Tibial artery (tissue), 4 donors: ENCODE results near the gene SORCS3.

Experiments used
- DNase-seq, 2 donors: peaks; one replicate each; pipeline ENCODE4 v3.0.0-alpha.2; 2019
- H3K27ac ChIP-seq, 2 donors: fragments of 200-600 bp; sonication (generic) in 1 of 2; 1 replicate in 1 of 2; 2 replicates in 1 of 2; pipeline ENCODE4 v1.5.1; 2018 to 2019; ENCODE audit warnings: mild to moderate bottlenecking in 1 of 2
- H3K27me3 ChIP-seq, 2 donors: fragments of 200-600 bp; sonication (generic) in 1 of 2; one replicate each; pipeline versions ENCODE4 v1.5.1 to v1.6.0; 2016 to 2019
- H3K36me3 ChIP-seq, 3 donors: fragments of 200-600 bp; sonication (generic) in 2 of 3; one replicate each; pipeline ENCODE4 v1.5.1; 2016 to 2019; ENCODE audit warnings: mild to moderate bottlenecking in 2 of 3
- H3K4me1 ChIP-seq, 4 donors: fragments of 200-600 bp; sonication (generic) in 2 of 4; 1 replicate in 3 of 4; 2 replicates in 1 of 4; pipeline ENCODE4 v1.5.1; 2016 to 2019
- H3K4me3 ChIP-seq, 2 donors: fragments of 200-600 bp; sonication (generic) in 1 of 2; 1 replicate in 1 of 2; 2 replicates in 1 of 2; pipeline ENCODE4 v1.5.1; 2018 to 2019; ENCODE audit warnings: mild to moderate bottlenecking in 2 of 2
- H3K9me3 ChIP-seq, 3 donors: fragments of 200-600 bp; sonication (generic) in 1 of 3; one replicate each; pipeline ENCODE4 v1.5.1; 2016 to 2019
- CTCF ChIP-seq, 2 experiments: fragments of 200-600 bp in 1 of 2; fragments of 450-650 bp in 1 of 2; IDR thresholded peaks; one replicate each; pipeline ENCODE4 v1.5.1; 2017 to 2019; ENCODE audit warnings: antibody characterized with exemption in 2 of 2, mild to moderate bottlenecking in 1 of 2, moderate library complexity in 1 of 2
- intact Hi-C: fragments of 100-400 bp; cut with DNase I; formaldehyde crosslinking; loops from one replicate; pipeline ENCODE4 v1.15.0; 2023; ENCODE audit warnings: low total_unique reads

Gene SORCS3

GRCh38 chr10:104795411-104795810, 154.3 kb downstream of the SORCS3 start:
- TF ChIP-seq CTCF (IDR thresholded peaks at IDR 0.05), result no peak
- no peaks in the 10 kb centered on the region for H3K9me3 ChIP-seq
- no peak overlapping the region for H3K27ac ChIP-seq
- no peaks in the 10 kb centered on the region for H3K36me3 ChIP-seq
- no peaks in the 10 kb centered on the region for H3K27me3 ChIP-seq
- intact Hi-C loops, result no loop called here
- H3K4me3 ChIP-seq, result no peak overlapping the region
- no peak for DNase-seq
- no peaks in the 10 kb centered on the region for H3K4me1 ChIP-seq

DNA sequence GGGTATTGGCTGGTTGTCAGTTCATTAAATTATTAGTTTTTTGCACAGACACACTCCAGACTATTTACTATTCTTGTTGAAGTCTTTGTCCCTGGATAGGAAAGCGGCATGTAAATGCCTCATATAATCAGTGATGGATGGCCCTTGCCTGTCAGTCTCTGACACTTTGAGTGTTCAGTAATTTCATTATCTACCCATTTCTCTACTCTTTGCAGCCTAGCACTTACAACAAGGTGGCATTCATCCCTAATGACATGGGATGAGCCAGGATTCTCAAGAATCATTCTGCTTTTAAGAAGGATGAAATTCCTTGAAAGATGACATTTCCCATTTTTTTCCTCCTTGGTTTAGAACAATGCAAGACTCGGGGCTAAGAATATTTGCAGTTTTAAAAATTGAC, 155.7 kb downstream of the SORCS3 start:
- intact Hi-C loops, result no loop called here
- Histone ChIP-seq H3K4me1 (no peaks in the 10 kb centered on the region), H3K27ac (no peak overlapping the region), H3K9me3 (no peaks in the 10 kb centered on the region), H3K36me3 (no peaks in the 10 kb centered on the region), H3K4me3 (no peak overlapping the region), H3K27me3 (no peaks in the 10 kb centered on the region)
- TF ChIP-seq CTCF (IDR thresholded peaks at IDR 0.05), result no peak
- no peak for DNase-seq

GRCh38 chr10:104802941-104803340, 161.9 kb downstream of the SORCS3 start:
- Histone ChIP-seq H3K9me3 (no peaks in the 10 kb centered on the region), H3K36me3 (no peaks in the 10 kb centered on the region), H3K4me3 (no peak overlapping the region), H3K27me3 (no peaks in the 10 kb centered on the region), H3K4me1 (no peaks in the 10 kb centered on the region), H3K27ac (no peak overlapping the region)
- TF ChIP-seq CTCF (IDR thresholded peaks at IDR 0.05), result no peak
- intact Hi-C loops, result no loop called here
- DNase-seq, result no peak

- H3K9me3 ChIP-seq, result no peaks in the 10 kb centered on the region
- DNase-seq, result no peak
- H3K4me1 ChIP-seq, result no peaks in the 10 kb centered on the region
- H3K27me3 ChIP-seq, result no peaks in the 10 kb centered on the region
- no peak overlapping the region for H3K4me3 ChIP-seq
- H3K27ac ChIP-seq, result no peak overlapping the region
- H3K36me3 ChIP-seq, result no peaks in the 10 kb centered on the region
- no peak for TF ChIP-seq CTCF (IDR thresholded peaks at IDR 0.05)
- intact Hi-C loops, result no loop called here
Observed at GRCh38 chr10:104804880-104805279, 163.8 kb downstream of the SORCS3 start.

DNA sequence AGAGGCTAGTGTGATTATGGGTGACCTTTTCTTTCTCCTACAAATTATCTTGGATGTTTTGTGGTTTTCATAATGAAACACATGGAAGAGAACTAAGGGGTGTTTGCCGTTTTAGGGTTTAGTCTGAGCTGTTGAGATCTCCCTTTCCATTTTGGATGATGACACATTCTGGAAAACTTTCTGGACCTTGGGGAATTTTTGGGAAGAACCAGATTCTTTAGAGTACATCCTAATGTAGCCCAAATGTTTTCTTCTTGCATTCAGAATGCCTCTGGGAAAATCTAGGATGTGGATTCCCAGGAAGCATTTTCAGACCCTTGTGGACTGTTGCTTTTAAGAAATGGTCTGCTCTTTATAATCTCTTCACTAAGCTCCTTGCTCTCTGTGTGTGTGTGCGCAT, 165.7 kb downstream of the SORCS3 start:
- intact Hi-C loops, result no loop called here
- DNase-seq, result no peak
- no peak overlapping the region for H3K27ac ChIP-seq
- no peak for TF ChIP-seq CTCF (IDR thresholded peaks at IDR 0.05)
- H3K27me3 ChIP-seq, result no peaks in the 10 kb centered on the region
- no peaks in the 10 kb centered on the region for H3K4me1 ChIP-seq
- no peak overlapping the region for H3K4me3 ChIP-seq
- H3K9me3 ChIP-seq, result no peaks in the 10 kb centered on the region
- H3K36me3 ChIP-seq, result no peaks in the 10 kb centered on the region

- H3K9me3 ChIP-seq, result no peaks in the 10 kb centered on the region
- TF ChIP-seq CTCF (IDR thresholded peaks at IDR 0.05), result no peak
- no peaks in the 10 kb centered on the region for H3K36me3 ChIP-seq
- no peak overlapping the region for H3K4me3 ChIP-seq
- DNase-seq, result no peak
- H3K4me1 ChIP-seq, result no peaks in the 10 kb centered on the region
- no peaks in the 10 kb centered on the region for H3K27me3 ChIP-seq
- intact Hi-C loops, result no loop called here
- H3K27ac ChIP-seq, result no peak overlapping the region
Observed at GRCh38 chr10:104807581-104808310, 166.7 kb downstream of the SORCS3 start.
